ENCODE results near the gene MAPK1.

MAPK1 gene

DNA sequence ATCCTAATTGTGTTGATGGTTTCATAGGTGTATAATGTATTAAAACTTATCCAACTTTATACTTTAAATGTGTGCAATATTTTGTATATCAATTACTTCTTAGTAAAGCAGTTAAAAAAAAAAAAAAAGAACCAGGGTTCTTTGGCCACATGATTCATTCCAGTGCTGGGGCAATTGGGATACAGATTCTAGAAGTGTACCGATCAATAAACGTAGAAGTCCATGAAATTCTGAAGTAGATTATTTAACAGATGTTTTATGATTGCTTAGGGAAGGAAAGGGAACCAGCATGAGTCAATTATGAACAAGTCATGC lies 51.0 kb downstream of the MAPK1 start (continued):
- TF ChIP-seq, protein P1, sequence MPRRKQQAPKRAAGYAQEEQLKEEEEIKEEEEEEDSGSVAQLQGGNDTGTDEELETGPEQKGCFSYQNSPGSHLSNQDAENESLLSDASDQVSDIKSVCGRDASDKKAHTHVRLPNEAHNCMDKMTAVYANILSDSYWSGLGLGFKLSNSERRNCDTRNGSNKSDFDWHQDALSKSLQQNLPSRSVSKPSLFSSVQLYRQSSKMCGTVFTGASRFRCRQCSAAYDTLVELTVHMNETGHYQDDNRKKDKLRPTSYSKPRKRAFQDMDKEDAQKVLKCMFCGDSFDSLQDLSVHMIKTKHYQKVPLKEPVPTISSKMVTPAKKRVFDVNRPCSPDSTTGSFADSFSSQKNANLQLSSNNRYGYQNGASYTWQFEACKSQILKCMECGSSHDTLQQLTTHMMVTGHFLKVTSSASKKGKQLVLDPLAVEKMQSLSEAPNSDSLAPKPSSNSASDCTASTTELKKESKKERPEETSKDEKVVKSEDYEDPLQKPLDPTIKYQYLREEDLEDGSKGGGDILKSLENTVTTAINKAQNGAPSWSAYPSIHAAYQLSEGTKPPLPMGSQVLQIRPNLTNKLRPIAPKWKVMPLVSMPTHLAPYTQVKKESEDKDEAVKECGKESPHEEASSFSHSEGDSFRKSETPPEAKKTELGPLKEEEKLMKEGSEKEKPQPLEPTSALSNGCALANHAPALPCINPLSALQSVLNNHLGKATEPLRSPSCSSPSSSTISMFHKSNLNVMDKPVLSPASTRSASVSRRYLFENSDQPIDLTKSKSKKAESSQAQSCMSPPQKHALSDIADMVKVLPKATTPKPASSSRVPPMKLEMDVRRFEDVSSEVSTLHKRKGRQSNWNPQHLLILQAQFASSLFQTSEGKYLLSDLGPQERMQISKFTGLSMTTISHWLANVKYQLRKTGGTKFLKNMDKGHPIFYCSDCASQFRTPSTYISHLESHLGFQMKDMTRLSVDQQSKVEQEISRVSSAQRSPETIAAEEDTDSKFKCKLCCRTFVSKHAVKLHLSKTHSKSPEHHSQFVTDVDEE (CRISPR knock-in tag; IDR thresholded peaks at IDR 0.05) = no peak

DNA sequence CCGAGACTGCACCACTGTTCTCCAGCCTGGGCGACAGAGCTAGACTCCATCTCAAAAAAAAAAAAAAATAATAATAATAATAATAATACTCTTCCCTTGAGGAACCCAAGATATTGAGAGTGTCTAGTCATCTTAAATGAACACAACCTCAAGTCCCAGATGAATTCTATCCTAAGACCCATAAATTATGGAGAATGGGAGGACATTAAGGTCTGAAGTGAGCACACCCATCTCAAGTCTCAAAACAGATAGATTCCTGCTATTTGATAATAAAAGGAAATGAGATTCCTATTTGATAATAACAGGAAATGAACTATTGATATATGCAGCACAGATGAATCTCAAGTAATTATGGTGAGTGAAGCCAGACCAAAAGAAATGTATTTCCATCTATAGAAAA lies 51.5 kb downstream of the MAPK1 start:
- TF ChIP-seq, protein P1 (CRISPR knock-in tag; IDR thresholded peaks at IDR 0.05) = no peak
- no peak for TF ChIP-seq GLIS3 (CRISPR knock-in tag; IDR thresholded peaks at IDR 0.05)
- no peak for TF ChIP-seq ZC3H10 (CRISPR knock-in tag; IDR thresholded peaks at IDR 0.05)
- TF ChIP-seq ISL1 (CRISPR knock-in tag; IDR thresholded peaks at IDR 0.05) = no peak
- no peak for TF ChIP-seq ZFP3 (CRISPR knock-in tag; IDR thresholded peaks at IDR 0.05)
- TF ChIP-seq CSDC2 (CRISPR knock-in tag; IDR thresholded peaks at IDR 0.05) = no peak
- no peak for TF ChIP-seq ARNTL (CRISPR knock-in tag; IDR thresholded peaks at IDR 0.05; ENCODE audit: borderline replicate concordance, low read depth)
- no peak for TF ChIP-seq PATZ1 (CRISPR knock-in tag; IDR thresholded peaks at IDR 0.05; ENCODE audit: borderline replicate concordance)
- no peak for TF ChIP-seq CREB5 (CRISPR knock-in tag; IDR thresholded peaks at IDR 0.05; ENCODE audit: low read depth)
- no peak for TF ChIP-seq SNAI2 (CRISPR knock-in tag; IDR thresholded peaks at IDR 0.05)
- no peak for TF ChIP-seq ZNF70 (CRISPR knock-in tag; IDR thresholded peaks at IDR 0.05)
- TF ChIP-seq POU6F1 (CRISPR knock-in tag; IDR thresholded peaks at IDR 0.05; ENCODE audit: borderline replicate concordance, low read depth) = no peak
- TF ChIP-seq, protein P2, sequence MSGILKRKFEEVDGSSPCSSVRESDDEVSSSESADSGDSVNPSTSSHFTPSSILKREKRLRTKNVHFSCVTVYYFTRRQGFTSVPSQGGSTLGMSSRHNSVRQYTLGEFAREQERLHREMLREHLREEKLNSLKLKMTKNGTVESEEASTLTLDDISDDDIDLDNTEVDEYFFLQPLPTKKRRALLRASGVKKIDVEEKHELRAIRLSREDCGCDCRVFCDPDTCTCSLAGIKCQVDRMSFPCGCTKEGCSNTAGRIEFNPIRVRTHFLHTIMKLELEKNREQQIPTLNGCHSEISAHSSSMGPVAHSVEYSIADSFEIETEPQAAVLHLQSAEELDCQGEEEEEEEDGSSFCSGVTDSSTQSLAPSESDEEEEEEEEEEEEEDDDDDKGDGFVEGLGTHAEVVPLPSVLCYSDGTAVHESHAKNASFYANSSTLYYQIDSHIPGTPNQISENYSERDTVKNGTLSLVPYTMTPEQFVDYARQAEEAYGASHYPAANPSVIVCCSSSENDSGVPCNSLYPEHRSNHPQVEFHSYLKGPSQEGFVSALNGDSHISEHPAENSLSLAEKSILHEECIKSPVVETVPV (CRISPR knock-in tag; IDR thresholded peaks at IDR 0.05) = no peak
- TF ChIP-seq ZFP30 (CRISPR knock-in tag; IDR thresholded peaks at IDR 0.05) = no peak
- TF ChIP-seq BACH2 (CRISPR knock-in tag; IDR thresholded peaks at IDR 0.05; ENCODE audit: borderline replicate concordance) = no peak
- TF ChIP-seq RARB (CRISPR knock-in tag; IDR thresholded peaks at IDR 0.05) = no peak

GRCh38 chr22:21815357-21815756 lies 52.1 kb downstream of the MAPK1 start:
- no peak for ATAC-seq
- no peak for TF ChIP-seq ESRRG (CRISPR knock-in tag; IDR thresholded peaks at IDR 0.05)
- no peak for TF ChIP-seq SNAI2 (CRISPR knock-in tag; IDR thresholded peaks at IDR 0.05)

More for the DNA sequence above, 51.5 kb downstream of the MAPK1 start:
- no peak for ATAC-seq

Measured in SK-N-SH treated with all-trans-retinoic acid at 6 μM for 48 hours (cell line).